Prostate gland (tissue), 2 donors: ENCODE results near the gene KDR. TPM values are rescaled to one million over a fixed set of nuclear protein-coding genes. Genes with fewer than 3 reads are reported as not detected.

Experiments used
- DNase-seq: peaks from one replicate; pipeline ENCODE4 v3.0.0-alpha.2; 2019; ENCODE audit warnings: low spot score
- H3K27ac ChIP-seq, 2 donors: fragments of 200-600 bp; sonication (generic); 2 replicates each; pipeline ENCODE4 v1.5.1; 2017 to 2019
- H3K27me3 ChIP-seq: fragments of 200-600 bp; sonication (generic); replicated peaks from 2 replicates; pipeline ENCODE4 v1.5.1; 2019; ENCODE audit not compliant: insufficient read depth
- H3K36me3 ChIP-seq, 2 donors: fragments of 200-600 bp; sonication (generic); 1 replicate in 1 of 2; 2 replicates in 1 of 2; pipeline versions ENCODE4 v1.5.1 to v1.8.1; 2017 to 2019
- H3K4me1 ChIP-seq: fragments of 200-600 bp; sonication (generic); replicated peaks from 2 replicates; pipeline ENCODE4 v1.5.1; 2019
- H3K4me3 ChIP-seq, 2 donors: fragments of 200-600 bp; sonication (generic); 2 replicates each; pipeline ENCODE4 v1.5.1; 2017 to 2019
- H3K9me3 ChIP-seq: fragments of 200-600 bp; sonication (generic); 2 replicates; pipeline ENCODE4 v1.5.1; 2017
- POLR2A ChIP-seq: fragments of 450-650 bp; IDR thresholded peaks from one replicate; pipeline ENCODE4 v1.6.1; 2016; ENCODE audit warnings: antibody characterized with exemption, mild to moderate bottlenecking
- POLR2AphosphoS5 ChIP-seq: sonication (generic); formaldehyde crosslinking; IDR thresholded peaks from one replicate; pipeline ENCODE4 v1.6.1; 2017; ENCODE audit warnings: antibody characterized with exemption
- WGBS: methylation state at CpG from one replicate; pipeline ENCODE4 v1.1.5; 2018; 5-methylcytosine and 5-hydroxymethylcytosine counted together
- intact Hi-C: fragments of 100-400 bp; cut with DNase I; formaldehyde crosslinking; loops from one replicate; pipeline ENCODE4 v1.14.2; 2022
- total RNA-seq, 2 donors: library from RNA; depleted of rRNA; stranded (reverse); fragments of >200 nt; gene quantifications; one replicate each; pipeline ENCODE4 v1.1.0, GENCODE V29; 2016
- TF ChIP-seq, protein P1 (sequence below), 4 experiments: fragments of 200-600 bp in 2 of 4; fragments of 450-650 bp in 2 of 4; sonication (generic) in 2 of 4; IDR thresholded peaks; 1 replicate in 3 of 4; 2 replicates in 1 of 4; pipeline ENCODE4 v1.5.1; 2016 to 2019; ENCODE audit warnings: antibody characterized with exemption in 4 of 4, mild to moderate bottlenecking in 2 of 4, moderate library complexity in 2 of 4

Gene KDR
- total RNA-seq, 2 donors from 2014 or later = 22.7 to 23.5 TPM

DNA sequence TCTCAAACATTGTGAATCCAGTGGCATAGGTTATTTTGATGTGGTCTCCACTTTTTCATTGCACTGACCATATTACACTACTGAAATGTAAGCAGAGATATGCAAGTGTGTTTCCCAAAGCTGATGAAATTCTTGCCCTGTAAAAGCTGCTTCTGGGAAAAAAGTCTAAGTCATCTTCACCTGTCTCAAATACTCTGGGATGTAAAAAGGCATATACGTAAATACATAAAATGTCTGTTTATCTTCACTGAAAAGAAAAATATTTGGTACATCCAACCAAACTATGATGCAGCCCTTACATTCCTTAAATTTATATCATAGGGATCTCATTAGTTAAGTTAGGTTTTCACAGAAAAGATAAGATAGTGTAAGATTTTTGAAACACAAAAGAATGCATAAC lies 7.9 kb downstream of the KDR start:
- Histone ChIP-seq H3K4me3 (no peak overlapping the region), H3K4me1 (no peaks in the 10 kb centered on the region), H3K36me3 (no peaks in the 10 kb centered on the region), H3K9me3 (no peaks in the 10 kb centered on the region), H3K27ac (no peak overlapping the region), H3K27me3 (no peaks in the 10 kb centered on the region)
- DNase-seq = no peak
- 92% methylated on average over 1 of the region's 1 CpG for whole genome bisulfite sequencing
- TF ChIP-seq POLR2AphosphoS5 (no peak), POLR2A (no peak)
- TF ChIP-seq, protein P1, sequence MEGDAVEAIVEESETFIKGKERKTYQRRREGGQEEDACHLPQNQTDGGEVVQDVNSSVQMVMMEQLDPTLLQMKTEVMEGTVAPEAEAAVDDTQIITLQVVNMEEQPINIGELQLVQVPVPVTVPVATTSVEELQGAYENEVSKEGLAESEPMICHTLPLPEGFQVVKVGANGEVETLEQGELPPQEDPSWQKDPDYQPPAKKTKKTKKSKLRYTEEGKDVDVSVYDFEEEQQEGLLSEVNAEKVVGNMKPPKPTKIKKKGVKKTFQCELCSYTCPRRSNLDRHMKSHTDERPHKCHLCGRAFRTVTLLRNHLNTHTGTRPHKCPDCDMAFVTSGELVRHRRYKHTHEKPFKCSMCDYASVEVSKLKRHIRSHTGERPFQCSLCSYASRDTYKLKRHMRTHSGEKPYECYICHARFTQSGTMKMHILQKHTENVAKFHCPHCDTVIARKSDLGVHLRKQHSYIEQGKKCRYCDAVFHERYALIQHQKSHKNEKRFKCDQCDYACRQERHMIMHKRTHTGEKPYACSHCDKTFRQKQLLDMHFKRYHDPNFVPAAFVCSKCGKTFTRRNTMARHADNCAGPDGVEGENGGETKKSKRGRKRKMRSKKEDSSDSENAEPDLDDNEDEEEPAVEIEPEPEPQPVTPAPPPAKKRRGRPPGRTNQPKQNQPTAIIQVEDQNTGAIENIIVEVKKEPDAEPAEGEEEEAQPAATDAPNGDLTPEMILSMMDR (IDR thresholded peaks at IDR 0.05) = no peak
- intact Hi-C loops = no loop called here

DNA sequence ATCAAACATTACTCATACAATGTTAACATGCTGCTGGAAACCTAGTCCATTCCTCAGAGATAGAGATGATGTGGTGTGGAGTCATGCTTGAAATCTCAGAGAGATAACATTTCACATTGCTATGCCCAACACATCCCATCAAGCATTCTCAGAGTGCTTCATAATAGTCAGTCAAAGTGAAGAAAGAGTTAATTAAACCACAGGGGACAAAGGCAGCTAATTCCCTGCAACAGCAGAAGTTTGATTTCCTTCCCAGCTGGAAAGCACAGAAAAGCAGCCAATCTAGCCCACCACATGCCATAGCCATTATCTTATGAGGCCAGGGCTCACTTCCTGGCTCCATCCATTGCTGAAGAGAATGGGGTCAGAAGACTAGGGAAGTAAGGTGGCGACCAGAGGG lies 8.9 kb downstream of the KDR start:
- DNase-seq = no peak
- TF ChIP-seq, protein P1 (IDR thresholded peaks at IDR 0.05) = no peak
- TF ChIP-seq POLR2A = no peak
- no peak for TF ChIP-seq POLR2AphosphoS5
- no peak overlapping the region for H3K27ac ChIP-seq
- WGBS = 68% methylated on average over 1 of the region's 1 CpG
- H3K9me3 ChIP-seq = no peaks in the 10 kb centered on the region
- H3K27me3 ChIP-seq = no peaks in the 10 kb centered on the region
- intact Hi-C loops = no loop called here
- H3K4me3 ChIP-seq = no peak overlapping the region
- H3K4me1 ChIP-seq = no peaks in the 10 kb centered on the region
- no peaks in the 10 kb centered on the region for H3K36me3 ChIP-seq

DNA sequence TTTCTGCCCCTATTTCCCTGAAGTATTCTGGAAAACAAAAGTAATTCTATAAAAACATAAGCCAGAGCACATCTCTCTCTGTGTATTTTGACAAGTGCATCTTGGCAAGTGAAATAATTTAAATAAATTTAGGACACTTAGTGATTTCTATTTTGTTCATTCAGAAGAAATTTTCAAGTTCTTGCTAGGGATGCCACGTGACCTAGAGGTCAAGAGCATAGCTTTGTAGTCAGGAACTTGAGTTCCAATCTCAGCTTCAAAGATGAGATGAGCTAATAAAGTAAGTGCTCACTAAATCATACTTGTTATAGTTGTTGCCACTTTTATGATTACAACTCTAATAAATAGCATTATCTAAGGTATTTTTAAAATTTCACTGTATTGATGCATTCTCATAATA lies 13.8 kb downstream of the KDR start:
- H3K36me3 ChIP-seq = no peaks in the 10 kb centered on the region
- H3K27ac ChIP-seq = no peak overlapping the region
- DNase-seq = no peak
- H3K9me3 ChIP-seq = no peaks in the 10 kb centered on the region
- 65% methylated on average over 1 of the region's 1 CpG for WGBS
- no peak overlapping the region for H3K4me3 ChIP-seq
- intact Hi-C loops = no loop called here
- no peaks in the 10 kb centered on the region for H3K27me3 ChIP-seq
- no peak for TF ChIP-seq POLR2A
- H3K4me1 ChIP-seq = no peaks in the 10 kb centered on the region

DNA sequence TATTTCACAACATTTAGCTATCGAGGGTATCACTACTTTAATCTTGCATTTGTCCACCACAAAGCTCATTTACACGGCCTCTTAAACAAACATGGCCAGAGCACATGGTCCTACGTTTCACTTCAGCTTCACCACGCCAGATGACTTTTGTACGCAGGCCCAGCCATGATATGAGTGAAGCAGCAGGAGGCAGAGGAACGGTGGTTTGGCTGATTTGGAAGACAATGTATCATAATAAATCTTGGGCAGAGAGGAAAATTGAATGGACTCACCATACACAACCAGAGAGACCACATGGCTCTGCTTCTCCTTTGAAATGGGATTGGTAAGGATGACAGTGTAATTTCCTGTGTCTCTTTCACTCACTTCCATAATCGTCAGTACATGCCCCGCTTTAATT lies 15.3 kb downstream of the KDR start:
- Histone ChIP-seq H3K4me1 (no peaks in the 10 kb centered on the region), H3K36me3 (peaks cover 0 to 5% of the 10 kb centered on the region in 2 donors), H3K27ac (no peak overlapping the region), H3K27me3 (no peaks in the 10 kb centered on the region), H3K9me3 (no peaks in the 10 kb centered on the region), H3K4me3 (no peak overlapping the region)
- 67% methylated on average over 8 of the region's 8 CpGs for WGBS
- TF ChIP-seq POLR2AphosphoS5 (no peak), POLR2A (no peak)
- TF ChIP-seq, protein P1 (IDR thresholded peaks at IDR 0.05) = no peak
- intact Hi-C loops = no loop called here
- DNase-seq = no peak

DNA sequence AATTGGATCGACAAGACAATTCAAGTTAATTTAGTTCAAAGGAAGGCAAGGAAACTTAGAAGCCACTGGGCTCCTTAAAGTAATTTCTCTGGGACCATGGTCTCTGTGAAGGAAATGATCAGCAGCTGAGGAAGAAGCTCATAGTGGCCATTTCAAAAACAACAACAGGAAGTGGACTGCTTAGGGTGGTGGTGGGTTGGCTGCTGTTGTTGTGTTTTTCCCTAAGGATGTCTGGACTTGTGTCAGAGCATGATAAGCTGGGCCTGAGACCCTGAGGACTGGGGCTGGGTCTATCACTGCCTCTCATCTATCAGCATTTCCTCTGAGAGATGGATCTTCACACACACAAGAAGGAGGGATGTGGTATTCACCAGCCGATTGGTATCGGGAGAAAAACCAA lies 18.3 kb downstream of the KDR start:
- H3K27ac ChIP-seq = no peak overlapping the region
- no peak for DNase-seq
- no peaks in the 10 kb centered on the region for H3K27me3 ChIP-seq
- intact Hi-C loops = no loop called here
- H3K4me3 ChIP-seq = no peak overlapping the region
- H3K36me3 ChIP-seq = peaks cover 0 to 10% of the 10 kb centered on the region in 2 donors
- WGBS = 89% methylated on average over 3 of the region's 3 CpGs
- H3K4me1 ChIP-seq = no peaks in the 10 kb centered on the region
- no peaks in the 10 kb centered on the region for H3K9me3 ChIP-seq
- TF ChIP-seq POLR2AphosphoS5 (no peak), POLR2A (no peak)
- TF ChIP-seq, protein P1 (IDR thresholded peaks at IDR 0.05) = no peak
